ENCODE data around the gene LRRC61.
"Not testable (repeated sequence)": the region's sequence is repeated elsewhere in the genome, so short reads cannot be mapped to it uniquely, and the experiment has no call there.

The LRRC61 gene

GRCh38 chr7:150382844-150383225, 59.7 kb downstream of the LRRC61 start:
- DNase-seq (ENCODE audit: low read depth in 2 of 2) = no peak

- no peak for DNase-seq (ENCODE audit: low read depth in 2 of 2)
Measured at GRCh38 chr7:150383710-150384397, 60.7 kb downstream of the LRRC61 start.

GRCh38 chr7:150384406-150385301, 61.5 kb downstream of the LRRC61 start:
- DNase-seq (ENCODE audit: low read depth in 2 of 2) = no peak

GRCh38 chr7:150385302-150385723, 62.2 kb downstream of the LRRC61 start:
- no peak for DNase-seq (ENCODE audit: low read depth in 2 of 2)

GRCh38 chr7:150385884-150386283, 62.7 kb downstream of the LRRC61 start:
- DNase-seq (ENCODE audit: low read depth in 2 of 2) = not testable (repeated sequence)

All from stimulated activated CD8-positive, alpha-beta memory T cell treated with anti-CD3 and anti-CD28 coated beads, Interleukin-2, amount 100 ng/mL, for 1 hour (primary cell).